Measurements from ENCODE around the gene MCM7.

Gene MCM7

DNA sequence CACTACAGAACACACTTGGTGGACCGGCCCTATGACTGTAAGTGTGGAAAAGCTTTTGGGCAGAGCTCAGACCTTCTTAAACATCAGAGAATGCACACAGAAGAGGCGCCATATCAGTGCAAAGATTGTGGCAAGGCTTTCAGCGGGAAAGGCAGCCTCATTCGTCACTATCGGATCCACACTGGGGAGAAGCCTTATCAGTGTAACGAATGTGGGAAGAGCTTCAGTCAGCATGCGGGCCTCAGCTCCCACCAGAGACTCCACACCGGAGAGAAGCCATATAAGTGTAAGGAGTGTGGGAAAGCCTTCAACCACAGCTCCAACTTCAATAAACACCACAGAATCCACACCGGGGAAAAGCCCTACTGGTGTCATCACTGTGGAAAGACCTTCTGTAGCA is 37.0 kb downstream of the MCM7 start:
- TF ChIP-seq, protein P1, sequence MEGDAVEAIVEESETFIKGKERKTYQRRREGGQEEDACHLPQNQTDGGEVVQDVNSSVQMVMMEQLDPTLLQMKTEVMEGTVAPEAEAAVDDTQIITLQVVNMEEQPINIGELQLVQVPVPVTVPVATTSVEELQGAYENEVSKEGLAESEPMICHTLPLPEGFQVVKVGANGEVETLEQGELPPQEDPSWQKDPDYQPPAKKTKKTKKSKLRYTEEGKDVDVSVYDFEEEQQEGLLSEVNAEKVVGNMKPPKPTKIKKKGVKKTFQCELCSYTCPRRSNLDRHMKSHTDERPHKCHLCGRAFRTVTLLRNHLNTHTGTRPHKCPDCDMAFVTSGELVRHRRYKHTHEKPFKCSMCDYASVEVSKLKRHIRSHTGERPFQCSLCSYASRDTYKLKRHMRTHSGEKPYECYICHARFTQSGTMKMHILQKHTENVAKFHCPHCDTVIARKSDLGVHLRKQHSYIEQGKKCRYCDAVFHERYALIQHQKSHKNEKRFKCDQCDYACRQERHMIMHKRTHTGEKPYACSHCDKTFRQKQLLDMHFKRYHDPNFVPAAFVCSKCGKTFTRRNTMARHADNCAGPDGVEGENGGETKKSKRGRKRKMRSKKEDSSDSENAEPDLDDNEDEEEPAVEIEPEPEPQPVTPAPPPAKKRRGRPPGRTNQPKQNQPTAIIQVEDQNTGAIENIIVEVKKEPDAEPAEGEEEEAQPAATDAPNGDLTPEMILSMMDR (IDR thresholded peaks at IDR 0.05; ENCODE audit: low read depth, low read length) = no peak
- DNase-seq (ENCODE audit: extremely low read depth, low read depth) = no peak

DNA sequence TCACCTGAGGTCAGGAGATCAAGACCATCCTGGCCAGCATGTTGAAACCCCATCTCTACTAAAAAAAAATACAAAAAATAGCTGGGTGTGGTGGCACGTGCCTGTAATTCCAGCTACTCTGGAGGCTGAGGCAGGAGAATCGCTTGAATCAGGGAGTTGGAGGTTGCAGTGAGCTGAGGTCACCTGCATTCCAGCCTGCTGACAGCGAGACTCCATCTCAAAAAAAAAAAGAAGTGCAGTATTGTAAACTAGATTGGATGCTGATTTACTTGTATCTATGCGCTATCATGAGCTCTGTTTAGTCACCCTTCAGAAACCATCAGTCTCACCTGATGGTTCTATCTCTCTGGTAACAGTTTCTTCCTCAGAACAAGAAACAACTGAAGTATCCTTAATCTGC is 37.8 kb downstream of the MCM7 start:
- TF ChIP-seq, protein P1 (IDR thresholded peaks at IDR 0.05; ENCODE audit: low read depth, low read length) = no peak
- no peak for DNase-seq (ENCODE audit: extremely low read depth, low read depth)

DNA sequence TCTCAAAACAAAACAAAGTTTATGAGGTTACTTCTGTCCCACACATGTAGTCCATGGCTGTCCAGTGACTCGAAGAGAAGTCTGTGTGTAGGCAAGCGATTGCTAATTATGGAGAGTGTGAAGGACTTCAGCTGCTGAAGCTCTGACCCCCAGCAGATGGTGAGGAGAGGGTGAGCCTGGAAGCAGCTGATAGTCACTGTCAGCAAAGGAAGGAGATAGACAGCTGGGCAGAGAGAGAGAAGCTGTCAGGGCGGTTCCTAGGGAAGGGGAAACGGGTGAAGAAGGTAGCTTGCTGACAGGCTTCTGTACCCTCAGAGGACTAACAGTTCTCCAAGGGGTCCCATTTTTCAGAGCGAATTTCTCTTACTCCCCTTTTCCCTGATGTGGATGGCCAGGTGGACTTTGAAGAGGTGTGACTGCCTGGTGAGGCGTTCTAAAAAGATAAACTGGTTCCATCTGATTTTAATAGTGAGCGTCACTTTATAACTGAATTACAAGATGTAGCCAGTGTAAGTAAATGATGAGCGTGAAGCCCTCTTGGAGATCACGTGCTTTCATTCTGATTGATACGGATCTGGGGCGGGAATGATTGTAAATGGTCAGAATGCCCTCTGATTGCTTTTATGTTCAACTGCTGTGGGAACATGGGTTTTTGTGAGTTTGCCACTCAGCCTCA is 39.5 kb downstream of the MCM7 start:
- TF ChIP-seq, protein P1 (IDR thresholded peaks at IDR 0.05; ENCODE audit: low read depth, low read length) = no peak
- DNase-seq (ENCODE audit: extremely low read depth, low read depth) = no peak

DNA sequence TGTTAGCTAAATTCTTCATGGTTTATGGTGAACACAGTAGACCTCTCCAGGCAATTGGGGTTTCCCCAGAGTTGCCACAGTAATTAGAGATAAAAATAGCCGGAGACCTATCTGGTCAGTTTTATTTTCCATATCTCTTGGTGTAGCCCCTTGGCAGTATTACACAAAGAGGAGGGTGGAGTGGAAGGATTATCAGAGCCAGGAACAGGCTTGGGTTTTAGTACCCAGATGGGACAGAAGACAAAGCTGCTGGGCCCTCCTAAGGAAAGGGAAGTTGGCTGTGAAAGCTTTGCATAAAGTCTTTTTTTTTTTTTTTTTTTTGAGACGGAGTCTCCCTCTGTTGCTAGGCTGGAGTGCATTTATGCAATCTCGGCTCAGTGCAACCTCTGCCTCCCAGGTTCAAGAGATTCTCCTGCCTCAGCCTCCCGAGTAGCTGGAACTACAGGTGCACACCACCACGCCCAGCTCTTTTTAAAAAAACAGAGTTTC is 41.9 kb downstream of the MCM7 start:
- TF ChIP-seq, protein P1 (IDR thresholded peaks at IDR 0.05; ENCODE audit: low read depth, low read length) = no peak

DNA sequence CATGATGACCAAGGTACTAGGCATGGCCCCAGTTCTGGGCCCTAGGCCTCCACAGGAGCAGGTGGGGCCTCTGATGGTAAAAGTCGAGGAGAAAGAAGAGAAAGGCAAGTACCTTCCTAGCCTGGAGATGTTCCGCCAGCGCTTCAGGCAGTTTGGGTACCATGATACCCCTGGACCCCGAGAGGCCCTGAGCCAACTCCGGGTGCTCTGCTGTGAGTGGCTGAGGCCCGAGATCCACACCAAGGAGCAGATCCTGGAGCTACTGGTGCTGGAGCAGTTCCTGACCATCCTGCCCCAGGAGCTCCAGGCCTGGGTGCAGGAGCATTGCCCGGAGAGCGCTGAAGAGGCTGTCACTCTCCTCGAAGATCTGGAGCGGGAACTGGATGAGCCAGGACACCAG is 44.2 kb downstream of the MCM7 start:
- DNase-seq (ENCODE audit: extremely low read depth, low read depth) = no peak
- TF ChIP-seq, protein P1 (IDR thresholded peaks at IDR 0.05; ENCODE audit: low read depth, low read length) = no peak

More for the DNA sequence above, 41.9 kb downstream of the MCM7 start:
- DNase-seq (ENCODE audit: extremely low read depth, low read depth) = no peak

DNA sequence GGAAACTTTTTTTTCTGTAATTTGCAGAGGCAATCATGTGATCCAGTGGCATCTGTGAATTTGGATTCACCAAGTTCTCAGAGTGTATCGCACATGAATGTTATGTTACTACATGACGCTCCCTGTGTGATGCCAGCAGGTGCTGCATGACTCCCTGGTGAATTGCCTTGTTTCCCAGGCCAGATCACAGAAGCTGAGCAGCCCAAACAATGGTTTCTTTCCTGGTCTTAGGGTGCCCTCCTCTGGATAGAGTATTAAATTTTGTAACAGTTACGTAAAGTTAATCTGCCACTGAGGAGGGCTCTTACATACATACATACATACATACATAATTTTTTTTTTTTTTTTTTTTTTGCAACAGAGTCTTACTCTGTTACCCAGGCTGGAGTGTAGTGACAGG is 48.0 kb downstream of the MCM7 start:
- DNase-seq (ENCODE audit: extremely low read depth, low read depth) = peak; percentile 30

DNA sequence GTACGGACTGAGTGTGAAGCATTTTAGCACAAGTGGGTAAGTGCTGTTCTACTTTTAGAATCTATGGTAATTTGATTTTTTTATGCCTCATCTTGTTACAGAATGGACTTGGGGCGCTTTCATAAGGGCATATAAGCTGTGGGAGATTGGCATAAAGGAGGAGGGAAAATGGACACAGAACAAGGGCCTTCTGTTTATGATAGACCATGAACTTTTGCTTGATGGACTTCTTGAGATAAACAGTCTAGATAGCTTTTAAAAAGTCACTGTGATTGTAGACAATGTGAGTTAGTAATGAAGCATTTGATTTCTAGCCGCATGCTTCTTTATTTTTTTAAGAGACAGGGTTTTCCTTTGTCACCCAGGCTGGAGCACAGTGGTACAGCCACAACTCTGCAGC is 49.6 kb downstream of the MCM7 start:
- DNase-seq (ENCODE audit: extremely low read depth, low read depth) = no peak
- TF ChIP-seq, protein P1 (IDR thresholded peaks at IDR 0.05; ENCODE audit: low read depth, low read length) = no peak

More for the DNA sequence above, 48.0 kb downstream of the MCM7 start:
- TF ChIP-seq, protein P1 (IDR thresholded peaks at IDR 0.05; ENCODE audit: low read depth, low read length) = peak; percentile 7; the same call in 1 of the 2 replicates
